ENCODE measurements around the gene KCNG1. TPM values are rescaled to one million over a fixed set of nuclear protein-coding genes. Genes with fewer than 3 reads are reported as not detected.

The KCNG1 gene
- total RNA-seq, 1 donor from 2014 or later = 6.3 TPM

- Mint-ChIP-seq H3K36me3 (ENCODE audit: unreplicated experiment) (no peaks in the 10 kb centered on the region), H3K9me3 (ENCODE audit: unreplicated experiment) (no peaks in the 10 kb centered on the region), H3K27me3 (ENCODE audit: unreplicated experiment) (peaks cover 60% of the 10 kb centered on the region), H3K27ac (ENCODE audit: unreplicated experiment) (no peak overlapping the region), H3K4me1 (ENCODE audit: unreplicated experiment) (no peaks in the 10 kb centered on the region), H3K4me3 (ENCODE audit: unreplicated experiment) (no peak overlapping the region)
- TF ChIP-seq CTCF (IDR thresholded peaks at IDR 0.05) = no peak
- no peak for DNase-seq (ENCODE audit: extremely low spot score, unreplicated experiment)
Observed at GRCh38 chr20:51062065-51062464, 39.2 kb upstream of the KCNG1 start.

- H3K27ac Mint-ChIP-seq (ENCODE audit: unreplicated experiment) = no peak overlapping the region
- no peaks in the 10 kb centered on the region for H3K36me3 Mint-ChIP-seq (ENCODE audit: unreplicated experiment)
Observed at GRCh38 chr20:51061418-51062045, 38.6 kb upstream of the KCNG1 start.

GRCh38 chr20:51060301-51060700 lies 37.4 kb upstream of the KCNG1 start:
- no peak for TF ChIP-seq CTCF (IDR thresholded peaks at IDR 0.05)
- no peaks in the 10 kb centered on the region for H3K4me1 Mint-ChIP-seq (ENCODE audit: unreplicated experiment)
- H3K27ac Mint-ChIP-seq (ENCODE audit: unreplicated experiment) = no peak overlapping the region
- no peaks in the 10 kb centered on the region for H3K36me3 Mint-ChIP-seq (ENCODE audit: unreplicated experiment)
- H3K9me3 Mint-ChIP-seq (ENCODE audit: unreplicated experiment) = no peaks in the 10 kb centered on the region
- H3K4me3 Mint-ChIP-seq (ENCODE audit: unreplicated experiment) = no peak overlapping the region
- no peak for DNase-seq (ENCODE audit: extremely low spot score, unreplicated experiment)
- peaks cover 57% of the 10 kb centered on the region for H3K27me3 Mint-ChIP-seq (ENCODE audit: unreplicated experiment)

More at GRCh38 chr20:51061418-51062045, 38.6 kb upstream of the KCNG1 start:
- Mint-ChIP-seq H3K4me1 (ENCODE audit: unreplicated experiment) (no peaks in the 10 kb centered on the region), H3K4me3 (ENCODE audit: unreplicated experiment) (no peak overlapping the region), H3K27me3 (ENCODE audit: unreplicated experiment) (peaks cover 63% of the 10 kb centered on the region), H3K9me3 (ENCODE audit: unreplicated experiment) (no peaks in the 10 kb centered on the region)
- DNase-seq (ENCODE audit: extremely low spot score, unreplicated experiment) = no peak
- TF ChIP-seq CTCF (IDR thresholded peaks at IDR 0.05) = no peak

GRCh38 chr20:51059862-51060261 lies 37.0 kb upstream of the KCNG1 start:
- no peak for TF ChIP-seq CTCF (IDR thresholded peaks at IDR 0.05)
- Mint-ChIP-seq H3K27ac (ENCODE audit: unreplicated experiment) (no peak overlapping the region), H3K9me3 (ENCODE audit: unreplicated experiment) (no peaks in the 10 kb centered on the region), H3K36me3 (ENCODE audit: unreplicated experiment) (no peaks in the 10 kb centered on the region), H3K4me1 (ENCODE audit: unreplicated experiment) (no peaks in the 10 kb centered on the region), H3K27me3 (ENCODE audit: unreplicated experiment) (peaks cover 60% of the 10 kb centered on the region), H3K4me3 (ENCODE audit: unreplicated experiment) (no peak overlapping the region)
- no peak for DNase-seq (ENCODE audit: extremely low spot score, unreplicated experiment)

DNA sequence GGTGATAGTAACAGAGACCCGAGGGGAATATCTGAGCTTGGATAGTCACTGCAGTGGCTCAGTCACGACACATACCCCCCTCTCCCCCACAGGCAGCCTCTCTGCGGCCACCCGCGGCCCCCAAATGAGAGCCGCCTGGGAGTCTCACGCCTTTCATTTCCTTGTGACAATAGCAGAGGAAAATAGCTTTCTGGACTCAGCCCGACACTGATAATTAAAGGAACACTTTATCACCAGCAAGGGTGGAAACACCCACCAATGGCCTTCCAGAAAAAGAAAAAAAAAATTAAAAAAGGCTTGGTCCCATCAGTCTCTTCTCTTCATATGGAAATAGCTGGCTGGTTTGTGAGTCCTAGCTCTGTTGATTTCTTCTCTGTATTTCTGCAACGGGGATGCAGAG lies 35.1 kb upstream of the KCNG1 start:
- Mint-ChIP-seq H3K27ac (ENCODE audit: unreplicated experiment) (no peak overlapping the region), H3K27me3 (ENCODE audit: unreplicated experiment) (peaks cover 63% of the 10 kb centered on the region), H3K9me3 (ENCODE audit: unreplicated experiment) (no peaks in the 10 kb centered on the region), H3K36me3 (ENCODE audit: unreplicated experiment) (no peaks in the 10 kb centered on the region), H3K4me3 (ENCODE audit: unreplicated experiment) (no peak overlapping the region), H3K4me1 (ENCODE audit: unreplicated experiment) (no peaks in the 10 kb centered on the region)
- no peak for DNase-seq (ENCODE audit: extremely low spot score, unreplicated experiment)
- no peak for TF ChIP-seq CTCF (IDR thresholded peaks at IDR 0.05)
